ENCODE measurements around the gene TRPM4.
"Not testable (repeated sequence)": the region's sequence is repeated elsewhere in the genome, so short reads cannot be mapped to it uniquely, and the experiment has no call there.

The TRPM4 gene

DNA sequence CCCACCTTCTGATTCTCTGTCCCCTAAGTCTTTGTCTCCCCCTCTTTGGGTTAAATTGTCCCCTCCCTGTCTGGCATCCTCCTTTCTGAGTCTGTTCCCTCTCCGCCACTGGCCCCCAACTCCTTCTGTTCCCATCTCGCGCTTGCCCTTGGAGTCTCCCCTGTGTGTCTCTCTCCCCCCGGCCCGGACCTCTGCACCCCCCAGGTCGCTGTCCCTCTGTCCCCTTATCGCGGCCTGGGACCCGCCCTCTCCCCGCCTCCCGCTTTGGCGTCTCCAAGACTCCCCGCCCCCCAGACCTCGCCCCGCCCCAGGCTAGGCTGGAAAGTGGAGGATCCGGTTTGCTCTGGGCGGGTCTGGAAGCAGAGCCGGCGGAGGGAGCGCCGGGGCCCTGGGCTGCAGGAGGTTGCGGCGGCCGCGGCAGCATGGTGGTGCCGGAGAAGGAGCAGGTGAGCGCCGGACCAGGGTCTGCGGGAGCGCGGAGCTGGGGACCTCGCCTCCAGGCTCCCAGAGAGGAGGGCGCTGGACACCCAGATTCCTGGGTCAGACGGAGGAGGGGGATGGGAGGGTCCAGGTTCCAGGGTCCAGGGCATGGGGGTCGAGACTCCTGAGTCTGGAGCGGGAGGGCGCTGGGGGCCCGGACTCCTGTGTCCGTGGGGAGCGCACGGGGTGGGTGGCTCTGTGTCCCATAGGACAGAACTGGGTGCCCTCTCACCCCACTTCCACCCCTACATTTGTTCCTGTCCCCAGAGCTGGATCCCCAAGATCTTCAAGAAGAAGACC lies at the start of gene TRPM4:
Gene TRPM4, plus strand, starts transcription at position 348 of the 780 bp plus-strand sequence. Its CDS starts 75 bp downstream, at position 423.
- DNase-seq = peak; percentile 87

DNA sequence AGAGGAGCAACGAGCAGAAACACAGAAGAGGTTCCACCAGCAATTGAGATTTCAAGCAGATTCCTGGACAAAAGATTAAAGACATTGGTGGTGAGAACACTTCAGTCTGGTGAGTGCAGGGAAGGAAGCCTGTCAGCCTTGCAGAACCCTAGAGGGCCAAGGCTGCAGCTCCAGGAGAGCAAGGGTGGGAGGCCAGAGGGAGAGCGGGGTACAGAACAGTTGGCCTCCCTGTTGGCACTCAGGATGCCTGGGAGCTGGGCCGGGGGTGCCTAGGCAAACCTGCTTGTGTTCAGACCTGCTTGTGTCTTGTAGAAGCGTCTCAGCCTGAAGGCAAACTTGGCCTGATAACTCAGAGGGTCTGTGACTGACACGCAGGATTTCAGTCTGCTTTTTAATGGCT lies 48.5 kb upstream of the TRPM4 start:
- no peak for DNase-seq

DNA sequence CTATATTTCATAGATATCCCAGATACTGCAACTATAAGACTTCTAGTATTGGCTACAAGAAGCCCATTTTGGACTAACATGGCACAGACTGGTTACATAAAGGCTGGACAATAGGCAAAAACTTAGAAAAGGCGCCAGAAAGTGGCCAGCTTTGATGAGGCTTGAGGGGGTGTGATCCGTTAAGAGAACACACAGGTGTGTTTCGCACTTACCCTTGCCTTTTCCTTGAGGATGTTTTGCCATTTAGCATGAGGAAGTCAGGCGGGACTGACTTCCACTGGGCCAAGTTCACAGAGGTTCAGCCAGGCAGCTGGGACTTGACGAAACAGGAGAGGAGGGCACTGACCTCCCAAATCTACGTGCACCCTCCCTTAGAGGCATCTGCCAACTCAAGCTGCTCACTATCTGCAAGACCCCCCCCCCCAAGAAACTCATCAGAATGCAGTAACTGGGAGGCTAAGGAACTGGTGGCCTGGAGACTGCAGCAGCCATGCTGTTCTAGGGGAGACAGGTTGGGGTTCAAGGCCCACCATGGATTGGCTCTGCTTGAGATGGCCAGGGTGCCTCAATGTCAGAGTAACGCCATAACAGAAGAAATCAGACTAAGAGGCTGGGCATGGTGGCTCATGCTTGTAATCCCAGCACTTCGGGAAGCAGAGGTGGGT lies 47.9 kb upstream of the TRPM4 start:
- no peak for DNase-seq

DNA sequence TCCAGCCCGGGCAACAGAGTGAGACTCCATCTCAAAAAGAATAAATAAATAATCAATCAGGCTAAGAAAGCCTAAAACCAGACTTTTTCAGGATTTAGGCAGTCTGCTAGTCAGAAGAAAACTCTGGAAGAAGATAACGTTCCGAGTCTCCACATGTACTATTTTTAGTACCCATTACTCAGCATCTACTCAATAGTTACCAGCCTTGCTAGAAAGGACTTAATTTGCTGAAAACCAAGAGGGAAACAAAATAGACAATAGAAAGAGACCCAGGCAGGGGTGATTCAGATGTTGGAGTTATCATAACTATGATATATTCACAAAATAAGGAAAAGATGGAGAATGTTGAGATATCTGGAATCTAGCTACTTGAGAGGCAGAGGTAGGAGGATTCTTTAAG lies 47.0 kb upstream of the TRPM4 start:
- no peak for DNase-seq

DNA sequence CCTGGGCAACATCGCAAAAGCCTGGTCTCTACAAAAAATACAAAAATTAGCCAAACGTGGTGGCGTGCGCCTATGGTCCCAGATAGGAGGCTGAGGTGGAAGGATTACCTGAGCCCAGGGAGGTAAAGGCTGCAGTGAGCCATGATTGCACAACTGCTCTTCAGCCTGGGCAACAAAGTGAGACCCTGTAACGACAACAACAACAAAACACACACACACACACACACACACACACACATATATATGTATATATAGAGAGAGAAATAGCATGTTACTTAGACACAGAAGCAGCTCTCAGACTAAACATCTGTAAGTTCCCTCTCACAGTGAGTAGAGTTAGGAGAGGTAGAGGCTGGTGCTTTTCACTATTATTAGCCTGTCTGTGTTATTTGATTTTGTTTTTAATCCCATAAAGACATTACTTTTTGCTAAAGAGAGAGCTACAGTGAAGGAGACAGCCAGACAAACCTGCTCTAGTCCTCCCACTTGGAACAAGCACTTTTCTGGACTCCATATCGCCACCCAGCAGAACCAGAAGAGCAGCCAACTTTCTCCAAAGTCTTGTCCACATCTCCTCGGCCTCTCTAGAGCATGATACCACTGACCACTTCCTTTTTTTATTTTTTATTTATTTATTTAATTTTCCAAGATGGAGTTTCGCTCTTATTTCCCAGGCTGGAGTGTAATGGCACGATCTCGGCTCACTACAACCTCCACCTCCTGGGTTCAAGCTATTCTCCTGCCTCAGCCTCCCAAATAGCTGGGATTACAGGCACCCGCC lies 46.2 kb upstream of the TRPM4 start:
- DNase-seq = no peak

DNA sequence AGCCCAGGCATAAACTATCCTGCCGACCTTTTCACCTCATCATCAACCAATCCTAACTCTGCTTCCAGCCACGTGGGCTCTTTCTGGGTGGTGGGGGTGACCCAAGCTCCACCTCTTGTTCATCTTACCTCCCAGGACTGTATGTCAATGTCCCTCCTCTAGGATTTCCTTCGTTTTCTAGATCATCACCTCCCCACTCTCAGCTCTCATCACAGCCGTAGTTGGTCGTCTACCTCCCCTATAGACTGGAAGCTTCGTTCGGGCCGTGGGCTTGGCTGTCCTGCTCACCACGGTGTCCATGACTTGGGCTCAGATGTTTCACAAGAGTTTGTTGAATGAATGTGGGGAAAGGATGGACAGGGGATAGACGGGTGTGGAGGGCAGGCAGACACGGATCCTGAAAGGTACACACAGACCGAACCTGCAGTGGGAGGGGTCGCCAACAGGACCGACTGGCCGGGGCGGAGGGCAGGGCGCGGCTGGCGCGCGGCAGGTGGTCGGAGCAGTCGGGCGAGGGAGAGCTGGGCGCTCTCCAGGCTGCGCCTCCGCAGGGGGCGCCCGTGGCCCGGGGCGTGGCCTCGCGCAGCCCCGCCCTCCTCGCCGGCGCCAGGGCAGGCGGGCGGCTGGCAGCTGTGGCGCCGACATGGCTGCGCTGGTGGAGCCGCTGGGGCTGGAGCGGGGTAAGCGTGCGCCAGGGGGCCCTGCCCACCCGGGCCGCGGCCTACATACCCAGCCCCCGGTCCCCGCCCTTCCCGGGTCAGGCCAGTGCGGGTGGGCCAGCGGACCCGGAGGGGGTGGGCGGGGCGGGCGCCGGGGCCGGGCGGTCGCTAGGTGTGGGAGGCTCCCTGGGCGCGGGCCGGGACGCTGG lies 43.6 kb upstream of the TRPM4 start, which contains the start of gene LIN7B:
Gene LIN7B, plus strand, starts transcription at position 609 of the 868 bp plus-strand sequence. Its CDS starts 35 bp downstream, at position 644.
- peak; percentile 73 for DNase-seq

DNA sequence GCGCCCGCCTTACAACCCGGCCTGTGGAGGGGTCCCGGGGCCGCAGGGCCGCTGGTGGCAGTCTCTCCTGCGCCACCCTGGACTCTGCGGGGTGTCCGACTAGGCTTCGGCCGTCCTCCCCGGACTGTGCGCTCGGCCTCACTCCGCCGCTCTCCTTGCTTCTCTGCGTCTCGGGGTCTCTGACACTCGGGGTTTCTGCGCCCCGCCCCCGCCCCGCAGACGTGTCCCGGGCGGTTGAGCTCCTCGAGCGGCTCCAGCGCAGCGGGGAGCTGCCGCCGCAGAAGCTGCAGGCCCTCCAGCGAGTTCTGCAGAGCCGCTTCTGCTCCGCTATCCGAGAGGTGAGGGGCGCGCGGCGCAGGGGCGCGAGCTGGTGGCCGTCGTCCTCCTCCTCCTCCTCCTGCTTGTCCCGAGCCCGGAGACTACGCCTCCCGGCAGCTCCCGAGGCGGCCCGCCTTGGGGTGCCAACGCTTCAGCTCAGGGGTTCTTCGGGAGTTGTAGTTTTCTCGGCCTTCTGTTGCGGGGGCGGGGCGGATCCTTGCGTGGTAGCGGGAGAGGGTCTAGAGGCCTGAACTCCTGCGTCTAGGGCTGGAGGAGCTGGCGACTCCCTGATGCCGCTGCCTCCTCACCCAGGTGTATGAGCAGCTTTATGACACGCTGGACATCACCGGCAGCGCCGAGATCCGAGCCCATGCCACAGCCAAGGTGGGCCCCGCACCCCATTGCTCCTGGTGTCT lies 42.8 kb upstream of the TRPM4 start:
- DNase-seq = no peak

DNA sequence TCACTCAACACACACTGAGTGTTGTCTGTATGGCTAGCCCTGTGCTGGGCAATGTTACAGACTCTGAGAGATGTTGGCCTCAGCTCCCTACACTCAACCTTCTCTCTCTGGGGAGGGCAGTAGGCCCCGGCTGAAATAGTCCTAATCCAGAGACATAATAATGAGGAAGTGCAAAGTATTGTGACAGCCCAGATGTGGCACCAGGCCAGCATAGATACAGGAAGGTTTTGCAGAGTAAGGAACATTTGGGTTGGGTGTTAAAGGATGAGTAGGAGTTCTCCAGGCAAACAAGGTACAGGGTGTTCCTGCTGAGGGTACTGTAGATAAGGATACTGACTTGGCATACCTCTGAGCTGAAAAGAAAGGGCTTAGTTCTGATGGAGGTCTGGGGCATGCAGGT lies 41.0 kb upstream of the TRPM4 start:
- no peak for DNase-seq

DNA sequence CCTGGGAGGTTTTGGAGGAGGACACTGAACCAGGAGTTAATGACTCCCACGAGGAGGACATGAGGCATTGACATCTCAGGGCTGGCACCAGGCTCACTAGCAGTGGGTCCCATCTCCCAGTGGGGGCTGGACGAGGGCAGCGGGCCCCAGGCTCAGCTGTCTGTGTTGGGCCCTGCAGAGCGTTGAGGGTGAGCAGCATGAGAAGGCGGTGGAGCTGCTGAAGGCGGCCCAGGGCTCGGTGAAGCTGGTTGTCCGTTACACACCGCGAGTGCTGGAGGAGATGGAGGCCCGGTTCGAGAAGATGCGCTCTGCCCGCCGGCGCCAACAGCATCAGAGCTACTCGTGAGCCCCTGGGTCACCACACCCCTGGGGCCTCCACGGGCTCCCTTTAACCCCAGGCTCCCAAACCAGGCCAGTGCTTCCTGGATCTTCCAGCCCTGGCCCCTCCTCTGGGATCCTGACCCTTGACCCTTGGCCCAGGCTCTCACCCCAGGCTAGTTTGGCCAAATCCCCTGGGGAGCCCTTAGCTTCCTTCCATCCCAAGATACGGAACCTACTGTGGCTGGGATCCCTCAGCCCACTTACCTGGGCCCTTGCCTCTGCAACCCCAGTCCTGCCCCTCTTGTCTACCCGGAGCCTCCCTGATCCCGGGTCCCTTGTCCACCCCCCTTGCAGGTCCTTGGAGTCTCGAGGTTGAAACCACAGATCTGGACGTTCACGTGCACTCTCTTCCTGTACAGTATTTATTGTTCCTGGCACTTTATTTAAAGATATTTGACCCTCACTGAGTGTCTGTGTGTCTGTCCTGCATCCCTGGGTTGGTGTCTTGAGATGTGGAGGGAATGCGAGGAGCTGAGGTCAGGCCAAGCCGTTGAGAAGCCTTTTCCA lies 39.7 kb upstream of the TRPM4 start:
- no peak for DNase-seq

DNA sequence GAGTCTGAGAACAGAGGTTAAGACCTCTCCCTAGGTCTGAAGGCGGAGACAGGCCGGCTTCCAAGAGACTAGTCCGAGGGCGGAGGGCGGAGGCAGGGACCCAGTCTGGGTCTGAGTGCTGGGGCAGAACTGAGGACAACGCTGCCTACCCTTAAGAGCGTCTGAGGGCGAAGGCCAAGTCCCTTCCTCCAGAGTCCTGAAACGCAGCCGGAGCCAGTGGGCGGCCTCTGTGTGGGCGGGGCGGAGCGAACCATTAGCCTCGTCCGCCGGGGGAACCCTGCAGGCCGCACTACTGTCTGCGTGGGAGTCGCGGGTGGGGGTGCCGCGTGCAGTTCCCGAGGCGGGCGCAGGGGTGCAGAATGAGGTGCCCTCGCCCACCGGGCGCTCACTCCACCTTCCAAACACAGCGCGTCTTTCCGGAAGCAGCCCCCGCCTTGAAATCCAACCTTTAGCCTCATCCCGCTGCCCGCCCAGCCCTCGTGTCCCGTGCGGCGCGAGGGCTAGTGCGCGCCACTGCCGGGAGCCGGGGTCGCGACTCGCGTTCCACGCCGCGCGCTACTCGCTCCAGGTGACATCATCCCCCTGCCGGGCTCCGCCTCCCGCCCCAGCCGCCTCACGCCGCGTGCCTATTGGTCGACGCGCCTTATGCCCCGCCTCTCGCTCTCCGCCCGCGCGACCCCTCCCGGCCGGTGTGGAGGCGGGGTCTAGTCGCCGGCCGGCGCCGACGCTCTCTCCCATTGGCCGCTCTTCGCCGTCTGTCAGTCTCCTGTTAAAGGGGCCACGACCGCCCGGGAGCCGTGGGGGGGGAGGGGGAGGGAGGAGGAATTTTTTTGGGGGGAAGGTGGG lies 38.8 kb upstream of the TRPM4 start, which contains the start of gene C19orf73:
Gene C19orf73, minus strand, starts transcription at position 579 of the 846 bp plus-strand sequence. Its CDS starts 121 bp downstream, at position 458.
- peak; percentile 95 for DNase-seq

DNA sequence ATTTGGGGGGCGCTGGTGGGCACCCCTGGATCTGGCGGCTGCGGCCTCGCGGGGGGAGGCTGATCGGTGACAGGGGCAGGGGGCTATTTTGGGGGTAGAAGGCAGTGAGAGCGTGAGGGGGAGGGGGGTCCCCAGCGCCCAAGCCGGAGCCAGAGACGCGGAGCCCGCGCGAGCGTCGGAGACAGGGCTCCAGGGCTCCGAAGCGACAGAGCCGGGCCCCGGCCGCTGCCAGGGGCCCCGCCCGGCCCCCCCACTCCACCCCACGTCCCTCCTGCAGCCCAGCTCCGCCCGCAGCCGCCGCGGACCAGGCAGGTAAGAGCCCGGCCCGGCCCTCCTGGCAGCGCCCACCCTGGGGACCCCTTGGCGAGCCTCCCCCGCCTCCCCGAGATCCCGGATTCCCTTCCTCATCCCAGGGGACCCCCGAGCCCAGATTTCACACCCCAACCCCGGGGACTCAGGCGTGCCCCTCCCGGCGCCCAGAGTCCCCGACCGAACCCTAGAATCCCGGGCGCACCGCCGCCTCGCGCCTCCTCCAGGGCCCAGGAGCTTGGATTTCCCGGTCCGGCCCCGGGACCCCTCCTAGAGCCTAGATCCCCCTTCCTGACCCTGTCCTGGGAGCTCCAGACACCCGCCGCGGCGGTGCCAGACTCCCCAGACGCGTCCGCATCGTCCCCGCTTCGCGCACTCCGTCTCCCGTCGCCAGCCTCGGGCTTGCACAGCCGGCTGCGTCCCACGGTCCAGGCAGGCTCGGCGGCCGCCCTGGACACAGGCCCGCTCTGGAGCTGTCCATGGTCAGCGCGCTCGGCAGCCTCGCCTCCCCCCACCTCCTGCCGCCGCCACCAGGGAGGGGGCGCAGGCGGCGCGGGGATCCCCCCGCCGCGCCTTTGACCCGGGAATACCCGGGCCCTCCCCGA lies 37.9 kb upstream of the TRPM4 start, which contains the start of gene PPFIA3:
Gene PPFIA3, plus strand, starts transcription at position 134 of the 914 bp plus-strand sequence. CDS start 8,330 bp downstream, outside the sequence.
- no peak for DNase-seq

DNA sequence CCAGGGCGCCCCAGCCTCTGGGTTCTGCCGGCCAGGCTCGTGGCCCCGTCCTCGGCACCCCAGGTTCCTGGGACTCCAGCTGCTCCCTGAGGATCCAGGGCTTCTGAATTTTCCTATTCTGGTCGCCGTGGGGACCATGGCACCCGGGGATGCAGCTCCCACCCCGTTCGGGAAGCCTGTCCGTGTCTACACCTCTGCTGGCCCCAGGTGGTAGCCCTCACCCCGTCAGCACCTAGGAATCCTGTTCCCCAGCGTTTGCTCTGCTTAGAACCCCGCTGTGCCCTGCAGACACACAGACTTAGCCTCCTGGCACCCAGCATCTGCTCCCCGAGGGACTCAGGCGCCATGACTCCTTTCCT lies 37.3 kb upstream of the TRPM4 start:
- no peak for DNase-seq

DNA sequence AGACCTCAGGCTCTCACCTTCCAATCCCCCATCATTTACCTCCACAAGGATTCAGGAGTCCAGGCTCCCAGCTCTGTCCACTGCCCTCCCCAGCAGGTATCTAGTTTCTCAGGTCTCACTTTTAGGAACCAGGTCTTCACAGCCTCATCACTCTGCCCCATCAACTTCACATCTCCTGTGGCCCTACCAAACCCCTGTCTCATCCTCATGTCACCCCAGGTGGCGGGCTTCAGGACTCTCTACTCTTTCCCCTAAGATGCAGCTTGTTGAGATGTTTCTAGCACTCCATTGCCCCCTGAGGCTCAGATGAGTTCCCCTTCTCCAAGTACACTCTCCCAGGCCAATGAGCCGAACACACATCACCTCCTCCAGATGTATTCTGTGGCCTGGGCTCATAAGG lies 36.7 kb upstream of the TRPM4 start:
- DNase-seq = no peak

DNA sequence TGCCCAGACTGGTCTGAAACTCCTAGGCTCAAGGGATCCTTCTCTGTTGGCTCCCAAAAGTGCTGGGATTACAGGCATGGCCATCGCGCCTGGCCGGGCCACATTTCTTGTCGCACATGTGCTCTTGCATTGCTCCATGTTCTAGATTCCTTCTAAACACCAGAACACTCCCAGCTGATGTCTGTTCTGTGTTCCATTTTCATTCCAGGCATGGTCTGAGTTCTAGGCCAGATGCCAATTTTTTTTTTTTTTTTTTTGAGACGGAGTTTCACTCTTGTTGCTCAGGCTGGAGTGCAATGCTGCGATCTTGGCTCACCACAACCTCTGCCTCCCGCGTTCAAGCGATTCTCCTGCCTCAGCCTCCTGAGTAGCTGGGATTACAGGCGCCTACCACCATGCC lies 35.8 kb upstream of the TRPM4 start:
- DNase-seq = not testable (repeated sequence)

DNA sequence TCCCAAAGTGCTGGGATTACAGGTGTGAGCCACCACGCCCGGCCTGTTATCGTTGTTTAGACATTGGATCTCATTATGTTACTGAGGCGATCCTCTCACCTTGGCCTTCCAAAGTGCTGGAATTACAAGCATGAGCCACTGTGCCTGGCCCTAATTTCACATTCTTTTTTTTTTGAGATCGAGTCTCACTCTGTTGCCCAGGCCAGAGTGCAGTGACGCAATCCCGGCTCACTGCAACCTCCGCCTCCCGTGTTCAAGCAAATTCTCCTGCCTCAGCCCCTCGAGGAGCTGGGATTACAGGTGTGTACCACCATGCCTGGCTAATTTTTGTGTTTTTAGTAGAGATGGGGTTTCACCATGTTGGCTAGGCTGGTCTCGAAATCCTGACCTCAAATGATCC lies 34.3 kb upstream of the TRPM4 start:
- DNase-seq = not testable (repeated sequence)

DNA sequence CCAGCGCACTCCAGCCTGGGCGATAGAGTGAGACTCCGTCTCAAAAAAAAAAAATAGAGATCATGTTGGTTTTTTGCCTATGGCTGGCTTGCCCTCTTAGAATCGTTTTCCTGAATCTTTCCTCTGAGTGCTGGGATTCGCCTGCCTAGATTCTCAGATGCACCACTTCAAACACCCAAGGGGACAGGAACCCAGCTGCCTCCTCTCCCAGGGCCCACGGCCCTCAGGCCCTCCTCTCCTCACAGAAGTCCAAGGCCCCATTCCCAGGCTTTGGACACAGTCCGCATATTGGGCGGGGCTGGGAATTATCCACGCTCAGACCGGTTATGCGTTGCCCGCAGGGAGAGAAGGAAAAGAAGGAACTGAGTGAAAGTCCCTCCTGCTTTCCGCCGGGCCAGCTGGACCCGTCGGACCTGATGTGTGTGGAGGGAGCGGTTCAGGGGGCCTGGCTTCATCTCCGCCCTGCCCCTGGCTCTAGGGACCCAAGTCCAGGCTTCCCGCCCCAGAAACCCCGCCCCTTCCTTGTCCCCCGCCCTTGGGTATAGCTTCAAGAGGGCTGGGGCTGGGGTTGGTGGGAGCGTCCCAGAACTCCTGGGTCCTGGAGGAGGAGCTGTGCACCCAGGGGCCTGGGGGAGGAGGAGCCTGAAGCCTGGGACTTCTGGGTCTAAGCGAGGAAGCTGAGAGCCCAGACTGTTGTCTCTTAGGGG lies 32.4 kb upstream of the TRPM4 start:
- no peak for DNase-seq

DNA sequence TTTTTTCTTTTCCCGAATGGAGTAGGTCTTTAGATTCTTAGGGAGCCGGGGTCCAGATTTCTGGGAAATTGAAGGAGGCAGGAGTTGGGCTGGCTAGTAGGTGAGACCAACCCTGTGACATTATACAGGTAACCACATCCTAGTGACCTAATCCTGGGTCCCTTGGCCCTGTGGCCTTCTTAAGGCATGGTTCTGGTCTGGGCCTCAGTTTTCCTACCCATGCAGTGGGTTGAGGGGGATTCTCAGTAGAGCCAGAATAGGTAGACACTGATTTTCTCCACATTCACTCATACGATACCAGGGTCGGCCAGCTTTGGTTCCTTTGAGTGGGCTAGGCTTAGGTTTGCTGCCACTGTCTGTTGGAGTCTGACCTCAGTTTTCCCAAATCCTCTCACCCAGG lies 31.0 kb upstream of the TRPM4 start:
- DNase-seq = no peak

DNA sequence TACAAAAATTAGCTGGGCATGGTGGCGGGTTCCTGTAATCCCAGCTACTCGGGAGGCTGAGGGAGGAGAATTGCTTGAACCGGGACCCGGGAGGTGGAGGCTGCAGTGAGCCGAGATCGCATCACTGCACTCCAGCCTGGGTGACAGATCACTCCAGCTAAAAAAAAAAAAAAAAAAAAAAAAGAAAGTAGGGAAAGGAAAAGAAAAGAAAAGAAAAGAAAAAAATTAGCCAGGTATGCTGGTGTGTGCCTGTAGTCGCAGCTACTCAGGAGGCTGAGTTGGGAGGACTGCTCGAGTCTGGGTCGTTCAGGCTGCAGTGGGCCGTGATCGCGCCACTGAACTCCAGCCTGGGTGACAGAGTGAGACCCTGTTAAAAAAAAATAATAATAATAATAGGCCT lies 30.4 kb upstream of the TRPM4 start:
- not testable (repeated sequence) for DNase-seq
